HepG2 (cell line): ENCODE results near the gene SYNDIG1. TPM values are rescaled to one million over a fixed set of nuclear protein-coding genes. Genes with fewer than 3 reads are reported as not detected.

Source experiments
- ATAC-seq: fragments of 200-7000 bp; cut with Tn5 transposase; 3 replicates; pipeline ENCODE4 v1.9.1; 2020; ENCODE audit warnings: mild to moderate bottlenecking, moderate library complexity
- BruUV-seq: library from RNA; stranded (reverse); fragments of 400-500 nt; replicated peaks from 2 replicates; lab custom pipeline; 2021; lab: Mats Ljungman, UMichigan
- CTCF ChIA-PET: fragments of 300-600 bp; formaldehyde crosslinking; extraction: SDS; loops from one replicate; lab custom pipeline; 2021; ENCODE audit warnings: low total read pairs, inconsistent platforms, low intra/inter-chr PET ratio; lab: Yijun Ruan, JAX
- POLR2A ChIA-PET: fragments of 350-600 bp; sonication (Branson Sonifier 250); formaldehyde crosslinking; loops from one replicate; lab custom pipeline; 2020; ENCODE audit warnings: antibody characterized with exemption, inconsistent platforms; lab: Yijun Ruan, JAX
- DNase-seq: peaks from one replicate; pipeline ENCODE4 v3.0.0-alpha.2; 2015; ENCODE audit warnings: low spot score
- FAIRE-seq: peaks from 3 replicates; lab custom pipeline; 2011; peaks lifted over from hg19 to GRCh38; lab: Jason Lieb, UNC
- H2AFZ ChIP-seq: one replicate; pipeline ENCODE4 v1.6.1; 2011; ENCODE audit warnings: low read length, inconsistent platforms
- H3K27ac ChIP-seq: fragments of 300-600 bp; 3 replicates; pipeline ENCODE4 v1.8.0; 2011; ENCODE audit warnings: mixed run types, mild to moderate bottlenecking, mixed read lengths, low read length, inconsistent platforms; ENCODE audit not compliant: insufficient read depth; ENCODE audit errors: extremely low read length
- H3K27me3 ChIP-seq, 2 experiments: fragments of 200-600 bp in 1 of 2; 2 replicates in 1 of 2; 3 replicates in 1 of 2; pipeline versions ENCODE4 v1.6.0 to v1.8.0; 2011; ENCODE audit warnings: low read length in 2 of 2, mild to moderate bottlenecking in 2 of 2, moderate library complexity in 2 of 2, inconsistent platforms in 1 of 2; ENCODE audit not compliant: insufficient read depth in 2 of 2, control insufficient read depth in 1 of 2
- H3K36me3 ChIP-seq, 2 experiments: fragments of 200-600 bp in 1 of 2; replicated peaks in 1 of 2; 2 replicates in 1 of 2; 3 replicates in 1 of 2; pipeline versions ENCODE4 v1.5.1 to v1.8.0; 2011; ENCODE audit warnings: low read length in 2 of 2, inconsistent platforms in 1 of 2; ENCODE audit not compliant: insufficient read depth in 2 of 2, control insufficient read depth in 1 of 2
- H3K4me1 ChIP-seq: 2 replicates; pipeline ENCODE4 v1.5.1; 2012; ENCODE audit warnings: low read length, inconsistent platforms; ENCODE audit not compliant: insufficient read depth
- H3K4me2 ChIP-seq: 2 replicates; pipeline ENCODE4 v1.6.0; 2011; ENCODE audit warnings: low read depth, low read length, inconsistent platforms
- H3K4me3 ChIP-seq, 3 experiments: fragments of 200-600 bp in 1 of 3; sonication (generic), shearing (Covaris generic) in 1 of 3; replicated peaks in 1 of 3; 2 replicates each; pipeline ENCODE4 v1.5.1; 2011 to 2016; ENCODE audit warnings: low read length in 3 of 3, inconsistent platforms in 2 of 3, low read depth in 2 of 3, mild to moderate bottlenecking in 2 of 3, control low read depth in 1 of 3, mixed read lengths in 1 of 3; ENCODE audit not compliant: insufficient read depth in 1 of 3
- H3K79me2 ChIP-seq: one replicate; pipeline ENCODE4 v1.6.1; 2011; ENCODE audit warnings: low read length, inconsistent platforms; ENCODE audit not compliant: insufficient read depth
- H3K9ac ChIP-seq: 2 replicates; pipeline ENCODE4 v1.6.0; 2011; ENCODE audit warnings: mild to moderate bottlenecking, low read depth, low read length, inconsistent platforms; ENCODE audit not compliant: insufficient read depth
- H3K9me3 ChIP-seq: 2 replicates; pipeline ENCODE4 v1.5.1; 2012; ENCODE audit warnings: mild to moderate bottlenecking, low read length
- H4K20me1 ChIP-seq: 2 replicates; pipeline ENCODE4 v1.6.0; 2011; ENCODE audit warnings: inconsistent platforms, mild to moderate bottlenecking, low read length, moderate library complexity; ENCODE audit not compliant: insufficient read depth
- U2AF2 ChIP-seq: fragments of 200-400 bp; formaldehyde crosslinking; IDR thresholded peaks from 2 replicates; pipeline ENCODE4 v1.6.1; 2017; ENCODE audit warnings: low read depth, mild to moderate bottlenecking, low read length
- ZFP36L2 ChIP-seq: sonication (generic); formaldehyde crosslinking; IDR thresholded peaks from 2 replicates; pipeline ENCODE4 v1.4.0; 2020; ENCODE audit warnings: missing genetic modification reagents
- WGBS: methylation state at CpG from one replicate; pipeline ENCODE4 v1.1.6; 2017; ENCODE audit warnings: low lambda C conversion rate; 5-methylcytosine and 5-hydroxymethylcytosine counted together
- in situ Hi-C: cut with HindIII; loops from 2 replicates; pipeline ENCODE4 v1.10.0; 2017; ENCODE audit warnings: low pct_unique_long_range_greater_than_20kb; ENCODE audit not compliant: extremely low pct_ligation_motif_present
- intact Hi-C: fragments of 100-400 bp; cut with micrococcal nuclease; formaldehyde crosslinking; loops from one replicate; pipeline ENCODE4 v1.10.0; 2022; ENCODE audit not compliant: unreplicated experiment
- polyA plus RNA-seq, 8 experiments: library from polyadenylated mRNA; depleted of rRNA in 3 of 8; stranded (reverse) in 7 of 8; unstranded in 1 of 8; fragments of >200 nt; fragmentation: Illumina TruSeq in 4 of 8; extraction: Trizol in 4 of 8; gene quantifications; 2 replicates each; pipeline versions ENCODE4 v1.2.1 to v1.2.3, GENCODE V29; 2011 to 2016; ENCODE audit warnings: low read depth in 4 of 8, missing spikeins in 1 of 8, mixed read lengths in 1 of 8; ENCODE audit not compliant: insufficient read depth in 1 of 8
- total RNA-seq, 5 experiments: library from RNA; depleted of rRNA; stranded (reverse); fragments of >200 nt; fragmentation: Illumina TruSeq; extraction: Trizol; gene quantifications; 2 replicates each; pipeline ENCODE4 v1.2.3, GENCODE V29; 2016; ENCODE audit warnings: low read depth in 1 of 5
- TF ChIP-seq, protein P1 (sequence below): fragments of 450-650 bp; IDR thresholded peaks from 2 replicates; pipeline ENCODE4 v1.6.1; 2017
- TF ChIP-seq, protein P2 (sequence below): sonication (generic); formaldehyde crosslinking; IDR thresholded peaks from 2 replicates; pipeline ENCODE4 v1.4.0; 2020; ENCODE audit warnings: missing genetic modification reagents
- TF ChIP-seq, protein P3 (sequence below): sonication (generic); formaldehyde crosslinking; IDR thresholded peaks from 2 replicates; pipeline ENCODE4 v1.5.0; 2020; ENCODE audit warnings: missing genetic modification reagents, mild to moderate bottlenecking, borderline replicate concordance

SYNDIG1 gene
- total and polyA plus RNA-seq, 2 of the 13 experiments (the other 11 are each of a cell fraction or from before 2014, with no cell fraction given), result not detected

DNA sequence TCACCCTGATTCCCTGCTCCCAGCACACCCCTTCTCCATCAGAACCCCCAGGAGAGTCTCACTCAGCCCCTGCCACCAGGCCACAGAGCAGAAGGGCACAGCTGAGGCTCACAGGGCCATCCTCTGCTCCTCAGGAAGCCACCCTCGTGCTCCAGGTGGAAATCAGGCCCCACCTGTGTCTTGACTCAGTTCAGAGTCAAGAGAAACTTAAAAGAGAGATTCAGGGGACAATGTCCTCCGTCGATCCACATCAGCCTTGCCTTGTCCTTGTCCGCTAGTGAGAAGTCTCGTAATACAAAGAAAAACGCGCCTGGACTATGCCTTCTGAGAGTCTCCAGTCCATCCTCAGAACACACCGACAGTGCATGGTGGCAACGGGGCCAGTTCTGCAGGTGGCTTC, 114.6 kb downstream of the SYNDIG1 start:
- intact Hi-C loops, result no loop called here
- no peak overlapping the region for H3K27ac ChIP-seq
- no peak for DNase-seq

More for the DNA sequence above, 114.6 kb downstream of the SYNDIG1 start:
- Histone ChIP-seq H3K4me1 (no peaks in the 10 kb centered on the region), H3K79me2 (no peaks in the 10 kb centered on the region), H3K27me3 (peaks cover 9 to 48% of the 10 kb centered on the region in 2 experiments; a peak in 3 of 5 replicates), H4K20me1 (no peaks in the 10 kb centered on the region; the same call in 1 of the 2 replicates), H3K9me3 (no peaks in the 10 kb centered on the region), H3K9ac (no peak overlapping the region), H2AFZ (no peak overlapping the region), H3K36me3 (no peaks in the 10 kb centered on the region)
- CTCF ChIA-PET, result no interaction called here
- POLR2A ChIA-PET, result no interaction called here
- 18% methylated on average over 9 of the region's 9 CpGs for WGBS
- ATAC-seq (no peak), FAIRE-seq (no peak)
- in situ Hi-C loops, result no loop called here
- TF ChIP-seq, protein P1, sequence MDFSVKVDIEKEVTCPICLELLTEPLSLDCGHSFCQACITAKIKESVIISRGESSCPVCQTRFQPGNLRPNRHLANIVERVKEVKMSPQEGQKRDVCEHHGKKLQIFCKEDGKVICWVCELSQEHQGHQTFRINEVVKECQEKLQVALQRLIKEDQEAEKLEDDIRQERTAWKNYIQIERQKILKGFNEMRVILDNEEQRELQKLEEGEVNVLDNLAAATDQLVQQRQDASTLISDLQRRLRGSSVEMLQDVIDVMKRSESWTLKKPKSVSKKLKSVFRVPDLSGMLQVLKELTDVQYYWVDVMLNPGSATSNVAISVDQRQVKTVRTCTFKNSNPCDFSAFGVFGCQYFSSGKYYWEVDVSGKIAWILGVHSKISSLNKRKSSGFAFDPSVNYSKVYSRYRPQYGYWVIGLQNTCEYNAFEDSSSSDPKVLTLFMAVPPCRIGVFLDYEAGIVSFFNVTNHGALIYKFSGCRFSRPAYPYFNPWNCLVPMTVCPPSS, result no peak
- TF ChIP-seq U2AF2 (no peak), ZFP36L2 (CRISPR knock-in tag) (no peak)
- TF ChIP-seq, protein P2, sequence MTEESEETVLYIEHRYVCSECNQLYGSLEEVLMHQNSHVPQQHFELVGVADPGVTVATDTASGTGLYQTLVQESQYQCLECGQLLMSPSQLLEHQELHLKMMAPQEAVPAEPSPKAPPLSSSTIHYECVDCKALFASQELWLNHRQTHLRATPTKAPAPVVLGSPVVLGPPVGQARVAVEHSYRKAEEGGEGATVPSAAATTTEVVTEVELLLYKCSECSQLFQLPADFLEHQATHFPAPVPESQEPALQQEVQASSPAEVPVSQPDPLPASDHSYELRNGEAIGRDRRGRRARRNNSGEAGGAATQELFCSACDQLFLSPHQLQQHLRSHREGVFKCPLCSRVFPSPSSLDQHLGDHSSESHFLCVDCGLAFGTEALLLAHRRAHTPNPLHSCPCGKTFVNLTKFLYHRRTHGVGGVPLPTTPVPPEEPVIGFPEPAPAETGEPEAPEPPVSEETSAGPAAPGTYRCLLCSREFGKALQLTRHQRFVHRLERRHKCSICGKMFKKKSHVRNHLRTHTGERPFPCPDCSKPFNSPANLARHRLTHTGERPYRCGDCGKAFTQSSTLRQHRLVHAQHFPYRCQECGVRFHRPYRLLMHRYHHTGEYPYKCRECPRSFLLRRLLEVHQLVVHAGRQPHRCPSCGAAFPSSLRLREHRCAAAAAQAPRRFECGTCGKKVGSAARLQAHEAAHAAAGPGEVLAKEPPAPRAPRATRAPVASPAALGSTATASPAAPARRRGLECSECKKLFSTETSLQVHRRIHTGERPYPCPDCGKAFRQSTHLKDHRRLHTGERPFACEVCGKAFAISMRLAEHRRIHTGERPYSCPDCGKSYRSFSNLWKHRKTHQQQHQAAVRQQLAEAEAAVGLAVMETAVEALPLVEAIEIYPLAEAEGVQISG (CRISPR knock-in tag), result no peak
- TF ChIP-seq, protein P3, sequence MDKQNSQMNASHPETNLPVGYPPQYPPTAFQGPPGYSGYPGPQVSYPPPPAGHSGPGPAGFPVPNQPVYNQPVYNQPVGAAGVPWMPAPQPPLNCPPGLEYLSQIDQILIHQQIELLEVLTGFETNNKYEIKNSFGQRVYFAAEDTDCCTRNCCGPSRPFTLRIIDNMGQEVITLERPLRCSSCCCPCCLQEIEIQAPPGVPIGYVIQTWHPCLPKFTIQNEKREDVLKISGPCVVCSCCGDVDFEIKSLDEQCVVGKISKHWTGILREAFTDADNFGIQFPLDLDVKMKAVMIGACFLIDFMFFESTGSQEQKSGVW, result no peak
- TF ChIP-seq, all 625 proteins: peak for 0
- Histone ChIP-seq H3K4me2 (no peak overlapping the region), H3K4me3 (no peak overlapping the region)
- no TSS peak for BruUV-seq
